ENCODE data around the gene MYO5B.

DNA sequence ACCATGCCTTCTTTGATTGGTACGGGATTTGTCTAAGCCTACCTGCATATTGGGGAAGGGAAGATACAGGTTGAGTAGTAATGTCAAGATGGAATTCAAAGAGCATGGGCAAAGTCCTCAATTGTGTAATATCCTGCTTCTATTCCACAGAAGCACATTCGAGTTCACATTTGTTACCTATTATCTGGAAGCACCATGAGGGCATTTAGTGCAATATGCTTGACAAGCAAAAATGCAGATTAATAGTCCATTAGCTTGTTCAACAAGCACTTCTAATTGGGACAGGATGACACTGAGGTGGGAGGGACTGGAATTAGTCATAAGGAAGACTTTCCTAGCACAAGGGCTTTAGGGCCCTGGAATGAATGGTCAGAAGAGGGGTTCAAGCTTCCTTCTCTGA, 40.5 kb downstream of the MYO5B start:
- TF ChIP-seq CHD2 (IDR thresholded peaks at IDR 0.05; ENCODE audit: low read depth, low read length) (no peak), GABPA (tag; conservative IDR thresholded peaks at IDR 0.05; ENCODE audit: low read depth) (no peak), ZNF57 (CRISPR knock-in tag; IDR thresholded peaks at IDR 0.05) (no peak), POLR2AphosphoS5 (IDR thresholded peaks at IDR 0.05; ENCODE audit: control insufficient read depth, insufficient read depth, low read depth, low read length) (no peak), ZNF668 (CRISPR knock-in tag; IDR thresholded peaks at IDR 0.05) (no peak), ZEB2 (IDR thresholded peaks at IDR 0.05) (no peak), ZNF263 (CRISPR knock-in tag; IDR thresholded peaks at IDR 0.05; ENCODE audit: borderline replicate concordance) (no peak)
- TF ChIP-seq, protein P1, sequence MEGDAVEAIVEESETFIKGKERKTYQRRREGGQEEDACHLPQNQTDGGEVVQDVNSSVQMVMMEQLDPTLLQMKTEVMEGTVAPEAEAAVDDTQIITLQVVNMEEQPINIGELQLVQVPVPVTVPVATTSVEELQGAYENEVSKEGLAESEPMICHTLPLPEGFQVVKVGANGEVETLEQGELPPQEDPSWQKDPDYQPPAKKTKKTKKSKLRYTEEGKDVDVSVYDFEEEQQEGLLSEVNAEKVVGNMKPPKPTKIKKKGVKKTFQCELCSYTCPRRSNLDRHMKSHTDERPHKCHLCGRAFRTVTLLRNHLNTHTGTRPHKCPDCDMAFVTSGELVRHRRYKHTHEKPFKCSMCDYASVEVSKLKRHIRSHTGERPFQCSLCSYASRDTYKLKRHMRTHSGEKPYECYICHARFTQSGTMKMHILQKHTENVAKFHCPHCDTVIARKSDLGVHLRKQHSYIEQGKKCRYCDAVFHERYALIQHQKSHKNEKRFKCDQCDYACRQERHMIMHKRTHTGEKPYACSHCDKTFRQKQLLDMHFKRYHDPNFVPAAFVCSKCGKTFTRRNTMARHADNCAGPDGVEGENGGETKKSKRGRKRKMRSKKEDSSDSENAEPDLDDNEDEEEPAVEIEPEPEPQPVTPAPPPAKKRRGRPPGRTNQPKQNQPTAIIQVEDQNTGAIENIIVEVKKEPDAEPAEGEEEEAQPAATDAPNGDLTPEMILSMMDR (IDR thresholded peaks at IDR 0.05 in 2 of 3, conservative IDR thresholded peaks at IDR 0.05 in 1 of 3; ENCODE audit: insufficient read depth in 2 of 3, low read depth in 1 of 3, low read length in 3 of 3), result no peak
